DOHH2 (cell line): ENCODE measurements around the gene HUWE1.

ENCODE experiments used
- EZH2phosphoT487 ChIP-seq: fragments of 200-600 bp; sonication (generic); IDR thresholded peaks from 2 replicates; pipeline ENCODE4 v1.6.1; 2017; ENCODE audit warnings: borderline replicate concordance, mild to moderate bottlenecking, antibody characterized with exemption, low read length, moderate library complexity, mixed read lengths
- TF ChIP-seq, protein P1 (sequence below): fragments of 200-600 bp; sonication (generic); IDR thresholded peaks from one replicate; pipeline ENCODE4 v1.5.1; 2014; ENCODE audit warnings: antibody characterized with exemption, mild to moderate bottlenecking, low read depth, low read length; ENCODE audit not compliant: poor library complexity, severe bottlenecking

DNA sequence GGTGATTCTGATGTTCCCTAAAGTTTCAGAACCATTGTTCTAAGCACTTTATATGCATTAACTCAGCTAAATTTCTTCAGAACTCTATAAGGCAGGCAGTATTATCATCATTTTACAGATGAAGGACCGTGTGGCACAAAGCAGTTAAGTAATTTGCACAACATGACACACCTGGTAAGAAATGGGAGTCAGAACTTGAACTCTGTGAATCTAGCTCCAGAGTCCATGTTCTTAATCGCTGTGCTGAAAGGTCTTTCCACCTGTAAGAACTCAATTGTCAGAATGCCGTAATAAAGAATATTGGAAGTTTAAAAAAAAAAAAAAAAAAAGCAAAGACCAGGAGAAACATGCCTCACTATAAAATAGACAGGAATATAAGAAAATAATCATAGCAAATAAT, 9.2 kb downstream of the HUWE1 start:
- TF ChIP-seq, protein P1, sequence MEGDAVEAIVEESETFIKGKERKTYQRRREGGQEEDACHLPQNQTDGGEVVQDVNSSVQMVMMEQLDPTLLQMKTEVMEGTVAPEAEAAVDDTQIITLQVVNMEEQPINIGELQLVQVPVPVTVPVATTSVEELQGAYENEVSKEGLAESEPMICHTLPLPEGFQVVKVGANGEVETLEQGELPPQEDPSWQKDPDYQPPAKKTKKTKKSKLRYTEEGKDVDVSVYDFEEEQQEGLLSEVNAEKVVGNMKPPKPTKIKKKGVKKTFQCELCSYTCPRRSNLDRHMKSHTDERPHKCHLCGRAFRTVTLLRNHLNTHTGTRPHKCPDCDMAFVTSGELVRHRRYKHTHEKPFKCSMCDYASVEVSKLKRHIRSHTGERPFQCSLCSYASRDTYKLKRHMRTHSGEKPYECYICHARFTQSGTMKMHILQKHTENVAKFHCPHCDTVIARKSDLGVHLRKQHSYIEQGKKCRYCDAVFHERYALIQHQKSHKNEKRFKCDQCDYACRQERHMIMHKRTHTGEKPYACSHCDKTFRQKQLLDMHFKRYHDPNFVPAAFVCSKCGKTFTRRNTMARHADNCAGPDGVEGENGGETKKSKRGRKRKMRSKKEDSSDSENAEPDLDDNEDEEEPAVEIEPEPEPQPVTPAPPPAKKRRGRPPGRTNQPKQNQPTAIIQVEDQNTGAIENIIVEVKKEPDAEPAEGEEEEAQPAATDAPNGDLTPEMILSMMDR = no peak
- no peak for TF ChIP-seq EZH2phosphoT487
